LNCAP (cell line): ENCODE data around the gene GTPBP6.

Experiments used
- CTCF ChIP-seq: fragments of 450-650 bp; IDR thresholded peaks from 2 replicates; pipeline ENCODE4 v1.5.1; 2017; ENCODE audit warnings: mild to moderate bottlenecking

Gene GTPBP6

GRCh38 chrX:353566-354535 lies 35.3 kb upstream of the GTPBP6 start:
- TF ChIP-seq CTCF: no peak

GRCh38 chrX:352582-353314 lies 34.2 kb upstream of the GTPBP6 start:
- no peak for TF ChIP-seq CTCF

GRCh38 chrX:352181-352580 lies 33.6 kb upstream of the GTPBP6 start:
- TF ChIP-seq CTCF: no peak

GRCh38 chrX:351736-352135 lies 33.1 kb upstream of the GTPBP6 start:
- TF ChIP-seq CTCF: no peak

- no peak for TF ChIP-seq CTCF
Observed at GRCh38 chrX:350534-351323, 32.1 kb upstream of the GTPBP6 start.

GRCh38 chrX:350148-350533 lies 31.5 kb upstream of the GTPBP6 start:
- TF ChIP-seq CTCF: no peak

GRCh38 chrX:349702-350101 lies 31.1 kb upstream of the GTPBP6 start:
- no peak for TF ChIP-seq CTCF
